Measurements from ENCODE around the gene ME3. TPM values are rescaled to one million over a fixed set of nuclear protein-coding genes. Genes with fewer than 3 reads are reported as not detected.
A peak's percentile ranks its signal among the peaks of the same experiment; 100 is the strongest.
"Not testable (repeated sequence)": the region's sequence is repeated elsewhere in the genome, so short reads cannot be mapped to it uniquely, and the experiment has no call there.

The ME3 gene
- total RNA-seq, 1 donor from 2014 or later: 37.6 TPM

DNA sequence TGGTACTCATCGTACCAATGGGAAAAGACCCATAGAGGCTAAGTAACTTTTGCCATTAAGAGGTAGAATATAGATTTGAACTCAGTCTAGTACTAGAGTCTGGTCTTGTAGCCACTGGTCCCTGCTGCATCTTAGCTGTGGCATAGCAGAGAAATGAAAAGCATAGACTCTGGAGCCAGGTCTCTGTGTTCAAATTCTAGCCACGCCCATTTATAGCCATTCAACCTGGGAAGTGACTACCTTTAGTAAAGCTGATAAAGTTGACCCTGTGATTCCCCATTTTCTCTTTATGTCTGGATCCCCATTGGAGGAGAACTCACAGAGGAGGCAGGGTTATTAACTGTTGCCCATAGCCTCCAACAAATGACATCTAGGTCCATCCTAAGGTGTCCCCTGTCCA, 113.6 kb downstream of the ME3 start:
- DNase-seq (ENCODE audit: low spot score): no peak

DNA sequence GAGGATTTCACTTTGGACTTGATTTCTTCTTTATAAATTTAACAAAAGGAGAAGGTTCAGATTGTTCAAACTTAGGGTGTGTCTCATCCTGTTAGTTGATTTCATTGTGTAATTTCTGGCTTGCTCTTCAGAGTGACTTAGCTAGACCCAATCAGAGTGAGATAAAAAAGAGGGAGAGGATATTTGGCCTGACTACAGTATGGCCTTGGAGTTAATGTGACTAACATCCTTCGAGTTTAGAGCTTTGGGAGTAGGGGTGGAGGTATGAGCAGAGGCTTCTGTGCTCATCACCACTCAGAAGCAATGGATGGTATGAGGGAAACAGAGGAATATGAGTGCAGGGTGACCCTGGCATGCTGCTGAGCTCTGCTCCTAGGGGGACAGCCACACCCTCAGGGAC, 114.2 kb downstream of the ME3 start:
- DNase-seq (ENCODE audit: low spot score): no peak

DNA sequence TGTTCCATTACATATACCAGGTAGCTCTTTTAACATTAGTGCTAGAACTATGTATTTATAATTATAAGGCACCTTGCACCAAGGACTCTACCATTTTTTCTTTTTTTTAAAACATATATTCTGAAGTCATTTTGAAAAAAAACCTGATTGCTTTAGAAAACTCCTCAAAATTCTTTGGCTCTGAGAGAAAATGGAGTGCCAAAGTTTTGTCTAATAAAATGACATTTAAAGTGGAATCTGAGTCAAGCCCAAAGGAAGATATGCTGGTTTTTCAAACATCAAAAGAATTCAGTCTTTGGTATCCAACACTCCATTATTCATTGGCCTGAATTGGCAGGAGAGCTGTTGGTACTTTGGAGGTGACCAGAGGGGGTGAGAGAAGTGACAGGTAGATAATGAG, 116.5 kb downstream of the ME3 start:
- DNase-seq (ENCODE audit: low spot score): no peak

DNA sequence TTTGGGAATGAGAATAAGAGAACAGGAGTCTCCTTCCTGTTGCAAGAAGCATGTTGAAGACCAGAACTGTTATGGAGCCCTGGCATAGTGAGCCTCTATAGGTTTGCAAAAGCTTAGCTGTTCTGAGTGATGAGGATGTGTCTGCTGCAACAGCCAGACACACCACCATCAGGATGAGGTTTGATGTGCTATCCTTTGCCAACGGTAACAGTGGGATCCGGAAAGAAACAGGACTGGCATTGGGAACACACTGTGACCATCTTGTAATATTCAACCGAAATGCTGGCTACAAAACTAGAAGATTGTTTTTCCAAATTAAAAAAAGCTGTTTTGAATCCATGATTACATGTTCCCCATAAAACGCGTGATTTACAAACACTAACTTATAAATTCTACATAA, 117.0 kb downstream of the ME3 start:
- no peak for DNase-seq (ENCODE audit: low spot score)

DNA sequence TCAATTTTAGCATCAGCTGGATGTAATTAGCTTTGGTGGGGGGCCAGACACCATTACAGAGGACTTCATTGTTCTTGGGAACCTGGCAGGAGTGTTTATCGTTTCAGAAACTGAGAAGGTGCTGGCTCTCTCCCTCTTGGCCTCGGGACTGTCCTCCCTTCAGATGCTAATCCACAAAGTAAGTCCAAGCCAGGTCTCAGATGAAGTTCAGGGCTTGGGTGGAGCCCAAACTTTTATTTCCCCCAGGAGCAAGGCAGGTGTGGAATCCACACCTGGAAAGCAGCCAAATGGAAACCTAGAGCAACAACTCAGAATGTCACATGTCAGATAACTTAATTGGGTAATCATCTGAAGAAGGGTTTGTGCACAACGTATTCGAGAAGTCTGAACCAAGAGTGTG, 119.2 kb downstream of the ME3 start:
- peak; percentile 45 for DNase-seq (ENCODE audit: low spot score)

DNA sequence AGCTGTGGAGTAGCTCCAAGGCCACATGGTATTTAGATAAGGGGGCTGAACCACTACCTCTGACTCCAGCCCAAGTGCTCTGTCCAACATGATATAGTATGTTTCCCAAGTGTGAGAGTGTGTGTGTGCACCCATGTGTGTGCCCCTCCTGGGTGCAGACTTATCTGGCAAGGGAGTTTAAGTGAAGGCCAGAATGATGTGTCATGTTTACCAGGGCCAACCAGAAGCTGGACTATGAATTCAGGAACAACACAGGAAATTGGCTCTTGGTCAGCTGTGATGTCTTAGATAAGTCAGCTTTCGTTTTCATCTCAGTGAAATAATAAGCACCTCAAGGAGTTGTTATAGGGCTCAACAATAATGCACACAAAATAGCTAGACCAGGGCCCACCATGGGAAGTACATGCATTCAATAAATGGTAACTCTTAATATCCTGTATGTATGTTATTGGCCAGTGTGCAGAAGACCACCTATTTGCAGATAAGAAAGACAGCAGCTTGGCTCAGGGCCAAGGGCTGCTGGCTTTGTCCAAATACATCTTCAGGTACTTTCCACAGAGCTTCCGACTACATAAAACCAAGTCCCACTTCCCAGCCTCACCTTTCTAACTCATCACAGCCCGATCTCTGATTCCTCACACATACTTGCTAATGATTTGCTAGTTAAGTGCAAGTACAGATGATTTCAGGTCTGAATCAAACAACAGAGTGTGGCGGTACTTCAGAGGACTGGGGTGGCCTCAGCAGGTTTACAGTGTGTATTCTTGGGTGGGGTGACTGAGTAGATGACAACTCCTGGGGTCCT, 120.9 kb downstream of the ME3 start:
- peak; percentile 65 for DNase-seq (ENCODE audit: low spot score)

GRCh38 chr11:86550757-86551156, 121.7 kb downstream of the ME3 start:
- no peak for DNase-seq (ENCODE audit: low spot score)

- no peak for DNase-seq (ENCODE audit: low spot score)
Observed at GRCh38 chr11:86548271-86548917, 124.0 kb downstream of the ME3 start.

GRCh38 chr11:86547727-86548126, 124.7 kb downstream of the ME3 start:
- DNase-seq (ENCODE audit: low spot score): no peak

GRCh38 chr11:86541299-86541698, 131.1 kb downstream of the ME3 start:
- DNase-seq (ENCODE audit: low spot score): not testable (repeated sequence)

GRCh38 chr11:86538223-86538548, 134.2 kb downstream of the ME3 start:
- no peak for DNase-seq (ENCODE audit: low spot score)

- DNase-seq (ENCODE audit: low spot score): no peak
Observed at GRCh38 chr11:86537541-86538222, 134.7 kb downstream of the ME3 start.

- no peak for DNase-seq (ENCODE audit: low spot score)
Observed at GRCh38 chr11:86535773-86536172, 136.6 kb downstream of the ME3 start.

DNA sequence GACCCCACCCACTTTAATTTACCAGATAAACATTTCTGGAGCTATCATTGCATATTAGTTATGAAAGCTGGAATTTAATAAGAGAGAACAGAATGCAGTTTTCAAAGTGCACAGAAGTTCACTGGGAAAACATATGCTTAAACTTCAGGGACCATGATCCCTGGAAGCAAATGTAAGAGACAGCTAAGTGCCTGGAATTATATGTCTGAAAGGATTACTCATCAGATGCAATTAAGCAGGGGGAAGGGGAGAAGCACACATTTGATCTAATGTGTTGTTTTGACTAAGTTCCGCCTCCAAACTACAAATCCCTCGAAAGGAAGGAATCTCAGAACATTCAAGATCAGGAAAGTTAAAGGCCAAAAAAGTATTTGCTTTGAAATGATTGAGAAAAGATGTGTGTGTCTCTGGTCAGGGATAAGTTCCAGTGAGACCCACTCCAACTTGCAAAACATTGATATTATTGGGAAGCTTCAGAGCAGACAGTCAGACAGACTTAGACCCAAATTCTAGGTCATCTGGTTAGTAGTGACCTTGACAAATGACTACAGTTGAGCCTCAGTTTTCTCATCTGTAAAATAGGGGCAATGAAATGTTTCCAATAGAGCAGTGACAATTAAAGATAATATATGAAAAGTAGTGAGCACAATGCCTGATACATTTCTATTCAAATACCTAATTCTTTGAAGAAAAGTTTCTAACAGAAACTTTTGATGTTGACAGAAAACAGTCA, 147.6 kb downstream of the ME3 start:
- DNase-seq (ENCODE audit: low spot score): no peak

DNA sequence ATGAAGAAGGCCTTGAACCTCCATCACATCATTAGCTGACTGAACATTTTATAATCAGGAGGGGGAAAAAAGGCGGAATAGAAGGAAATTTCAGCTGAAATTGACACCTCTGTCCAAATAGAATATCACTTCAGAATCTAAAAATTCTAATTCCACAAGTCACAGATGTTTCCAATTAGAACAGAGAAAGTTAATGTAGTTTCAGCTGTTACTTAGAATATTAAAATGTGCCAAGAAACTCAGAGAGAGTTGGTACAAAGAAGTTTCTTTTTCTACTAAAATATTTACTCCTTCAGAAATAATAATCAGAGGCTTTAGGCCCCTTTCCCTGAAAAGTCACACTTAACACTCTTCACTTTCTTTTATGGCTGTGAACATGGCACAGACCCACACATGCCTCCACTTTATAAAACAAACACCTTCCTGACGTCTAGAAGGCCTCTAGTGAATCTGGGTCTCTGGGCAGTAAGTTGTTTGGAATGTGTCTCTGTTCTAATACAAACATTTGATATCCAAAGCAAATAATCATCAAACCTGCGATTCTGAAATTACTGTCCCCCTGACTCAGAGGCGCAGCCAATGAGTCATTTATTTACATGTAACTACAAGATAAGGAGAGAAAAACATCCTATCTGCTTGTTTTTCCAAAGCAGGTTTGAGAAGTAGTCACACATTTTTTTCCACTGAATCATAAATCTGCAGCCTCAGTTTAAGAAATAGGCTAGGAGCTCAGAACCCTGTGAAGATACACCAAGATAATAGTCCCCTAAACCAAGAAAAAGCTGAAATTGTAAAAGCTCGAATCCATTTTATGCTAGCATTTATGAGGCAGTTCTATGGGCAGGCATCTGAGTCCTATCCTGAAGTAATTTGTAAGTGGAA, 148.4 kb downstream of the ME3 start:
- DNase-seq (ENCODE audit: low spot score): peak; percentile 55

- not testable (repeated sequence) for DNase-seq (ENCODE audit: low spot score)
Observed at GRCh38 chr11:86522512-86522911, 149.9 kb downstream of the ME3 start.

GRCh38 chr11:86519064-86519911, 153.1 kb downstream of the ME3 start:
- no peak for DNase-seq (ENCODE audit: low spot score)

- no peak for DNase-seq (ENCODE audit: low spot score)
Observed at GRCh38 chr11:86518211-86518610, 154.2 kb downstream of the ME3 start.

- DNase-seq (ENCODE audit: low spot score): no peak
Observed at GRCh38 chr11:86517557-86517956, 154.9 kb downstream of the ME3 start.
